Superior temporal gyrus (tissue), 1 donor: ENCODE results near the gene WNK2.
"Not testable (repeated sequence)": the region's sequence is repeated elsewhere in the genome, so short reads cannot be mapped to it uniquely, and the experiment has no call there.

Experiments
- DNase-seq: peaks from one replicate; pipeline ENCODE4 v3.0.0-alpha.2; 2016; ENCODE audit errors: extremely low spot score

WNK2 gene

GRCh38 chr9:93307468-93308157 lies 123.7 kb downstream of the WNK2 start:
- DNase-seq, result no peak

GRCh38 chr9:93308158-93308602 lies 124.2 kb downstream of the WNK2 start:
- DNase-seq, result no peak

GRCh38 chr9:93308676-93309075 lies 124.7 kb downstream of the WNK2 start:
- no peak for DNase-seq

- DNase-seq, result no peak
Measured at GRCh38 chr9:93309889-93310425, 126.0 kb downstream of the WNK2 start.

GRCh38 chr9:93315118-93315517 lies 131.2 kb downstream of the WNK2 start:
- DNase-seq, result no peak

GRCh38 chr9:93315960-93316359 lies 132.0 kb downstream of the WNK2 start:
- DNase-seq, result no peak

GRCh38 chr9:93316726-93317494 lies 133.0 kb downstream of the WNK2 start:
- DNase-seq, result no peak

GRCh38 chr9:93317495-93318094 lies 133.7 kb downstream of the WNK2 start:
- DNase-seq, result no peak

GRCh38 chr9:93318480-93318879 lies 134.5 kb downstream of the WNK2 start:
- DNase-seq, result no peak

- no peak for DNase-seq
Measured at GRCh38 chr9:93319301-93319991, 135.5 kb downstream of the WNK2 start.

- DNase-seq, result no peak
Measured at GRCh38 chr9:93319992-93320500, 136.1 kb downstream of the WNK2 start.

- DNase-seq, result no peak
Measured at GRCh38 chr9:93320591-93321219, 136.8 kb downstream of the WNK2 start.

GRCh38 chr9:93321220-93321610 lies 137.3 kb downstream of the WNK2 start:
- DNase-seq, result no peak

GRCh38 chr9:93323446-93323954 lies 139.6 kb downstream of the WNK2 start:
- DNase-seq, result not testable (repeated sequence)

GRCh38 chr9:93324191-93324834 lies 140.4 kb downstream of the WNK2 start:
- DNase-seq, result no peak

GRCh38 chr9:93325307-93326035 lies 141.5 kb downstream of the WNK2 start:
- no peak for DNase-seq

- no peak for DNase-seq
Measured at GRCh38 chr9:93326056-93326455, 142.1 kb downstream of the WNK2 start.

GRCh38 chr9:93326654-93327053 lies 142.7 kb downstream of the WNK2 start:
- DNase-seq, result no peak

GRCh38 chr9:93329629-93330280 lies 145.8 kb downstream of the WNK2 start:
- no peak for DNase-seq
